GM23248 (cell line): ENCODE data around the gene TMIGD3. TPM values are rescaled to one million over a fixed set of nuclear protein-coding genes. Genes with fewer than 3 reads are reported as not detected.

Experiments
- DNase-seq: peaks from one replicate; pipeline ENCODE4 v3.0.0-alpha.2; 2015
- H2AFZ ChIP-seq: fragments of 200-600 bp; sonication (generic); 2 replicates; pipeline ENCODE4 v1.6.1; 2016; ENCODE audit warnings: antibody characterized with exemption
- H3F3A ChIP-seq: fragments of 200-600 bp; sonication (generic); 2 replicates; pipeline ENCODE4 v1.6.1; 2016; ENCODE audit warnings: mild to moderate bottlenecking, antibody characterized with exemption, mixed run types; ENCODE audit not compliant: insufficient read depth
- H3K27ac ChIP-seq: fragments of 200-600 bp; sonication (generic); 2 replicates; pipeline ENCODE4 v1.5.1; 2016; ENCODE audit warnings: mild to moderate bottlenecking
- H3K27me3 ChIP-seq: fragments of 200-600 bp; sonication (generic); replicated peaks from 2 replicates; pipeline ENCODE4 v1.6.1; 2016; ENCODE audit warnings: mild to moderate bottlenecking; ENCODE audit not compliant: insufficient read depth
- H3K36me3 ChIP-seq: fragments of 200-600 bp; sonication (generic); 2 replicates; pipeline ENCODE4 v1.6.1; 2016; ENCODE audit warnings: low read depth, mild to moderate bottlenecking
- H3K4me1 ChIP-seq: fragments of 200-600 bp; sonication (generic); 2 replicates; pipeline ENCODE4 v1.6.1; 2016; ENCODE audit warnings: mild to moderate bottlenecking; ENCODE audit not compliant: insufficient read depth
- H3K4me2 ChIP-seq: fragments of 200-600 bp; sonication (generic); one replicate; pipeline ENCODE4 v1.6.1; 2016; ENCODE audit warnings: mild to moderate bottlenecking; ENCODE audit not compliant: unreplicated experiment
- H3K4me3 ChIP-seq: fragments of 200-600 bp; sonication (generic); 2 replicates; pipeline ENCODE4 v1.5.1; 2016; ENCODE audit warnings: mild to moderate bottlenecking
- H3K79me2 ChIP-seq: fragments of 200-600 bp; sonication (generic); 2 replicates; pipeline ENCODE4 v1.6.1; 2016; ENCODE audit warnings: mild to moderate bottlenecking; ENCODE audit not compliant: insufficient read depth
- H3K9ac ChIP-seq: fragments of 200-600 bp; sonication (generic); 2 replicates; pipeline ENCODE4 v1.6.1; 2016; ENCODE audit warnings: mild to moderate bottlenecking
- H3K9me2 ChIP-seq: fragments of 200-600 bp; sonication (generic); 2 replicates; pipeline ENCODE4 v1.6.1; 2016; ENCODE audit warnings: mixed run types, mild to moderate bottlenecking, moderate library complexity; ENCODE audit not compliant: insufficient read depth
- H3K9me3 ChIP-seq: fragments of 200-600 bp; sonication (generic); one replicate; pipeline ENCODE4 v1.6.1; 2017; ENCODE audit warnings: low read depth
- H4K20me1 ChIP-seq: fragments of 200-600 bp; sonication (generic); 2 replicates; pipeline ENCODE4 v1.6.0; 2016; ENCODE audit not compliant: insufficient read depth
- EZH2 ChIP-seq: fragments of 200-600 bp; sonication (generic); IDR thresholded peaks from 2 replicates; pipeline ENCODE4 v1.6.1; 2018; ENCODE audit warnings: antibody characterized with exemption, mild to moderate bottlenecking; ENCODE audit not compliant: insufficient read depth, poor library complexity, severe bottlenecking
- EZH2phosphoT487 ChIP-seq: fragments of 200-600 bp; sonication (generic); IDR thresholded peaks from 2 replicates; pipeline ENCODE4 v1.6.1; 2018; ENCODE audit warnings: antibody characterized with exemption, moderate library complexity, mild to moderate bottlenecking, low read depth; ENCODE audit not compliant: insufficient read depth
- WGBS, 2 experiments: methylation state at CpG; one replicate each; pipeline ENCODE4 v1.1.6; 2015 to 2017; ENCODE audit warnings: low lambda C conversion rate in 2 of 2, low coverage in 1 of 2; ENCODE audit errors: missing lambda C conversion rate in 2 of 2; 5-methylcytosine and 5-hydroxymethylcytosine counted together
- in situ Hi-C: fragments of 300-500 bp; cut with MboI; formaldehyde crosslinking; loops from 2 replicates; pipeline ENCODE4 v1.15.0; 2020
- polyA plus RNA-seq: library from polyadenylated mRNA; unstranded; fragments of >200 nt; fragmentation: Nextera tagmentation; extraction: Ambion mirVana; gene quantifications from 2 replicates; pipeline ENCODE4 v1.2.1, GENCODE V29; 2016
- total RNA-seq: library from RNA; depleted of rRNA; stranded (reverse); fragments of >200 nt; shearing (Covaris generic); gene quantifications from 2 replicates; pipeline ENCODE4 v1.2.3, GENCODE V29; 2014

Gene TMIGD3
- total and polyA plus RNA-seq, 2 experiments from 2014 or later: not detected

DNA sequence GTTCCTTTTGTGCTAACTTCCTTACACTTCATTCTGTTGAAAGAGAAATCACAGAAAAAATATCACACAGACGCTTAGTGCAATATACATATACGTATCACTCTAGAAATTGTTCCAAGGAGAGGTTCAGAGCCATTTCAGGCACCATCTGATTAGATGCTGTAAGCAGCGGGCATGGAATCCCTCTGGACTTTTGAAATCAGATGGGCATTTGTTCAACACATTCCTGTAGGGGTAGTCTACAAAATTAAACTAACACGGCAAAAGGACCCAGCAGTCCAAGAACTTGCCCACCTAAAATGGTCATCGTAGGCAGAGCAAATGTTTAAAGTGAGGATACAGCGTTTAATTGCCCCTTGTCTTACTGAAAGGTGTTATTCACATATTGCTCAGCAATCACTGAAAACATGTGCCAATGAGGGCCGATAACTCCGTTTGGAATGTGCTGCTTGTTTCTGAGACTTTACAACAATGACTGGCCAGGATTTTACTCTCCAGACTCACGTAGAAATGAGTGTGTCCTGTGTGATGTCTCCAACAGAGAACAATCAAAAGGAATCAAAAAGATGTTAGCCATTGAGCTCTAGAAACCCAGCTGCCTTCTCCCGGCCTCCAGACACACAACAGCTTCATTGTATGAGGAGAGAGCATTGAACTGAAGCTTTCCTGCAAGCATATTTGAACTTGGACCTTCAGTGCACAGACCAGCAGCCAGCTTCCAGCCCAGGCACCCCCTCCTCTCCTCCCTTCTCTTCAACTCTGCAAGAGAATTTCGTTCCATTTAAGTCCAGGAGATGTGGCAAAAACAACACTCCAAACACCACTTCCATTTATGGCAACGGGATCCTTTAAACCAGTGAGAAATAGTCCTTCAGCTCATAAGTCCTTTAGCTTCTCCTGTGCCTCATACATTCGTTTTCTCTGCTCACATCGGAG lies 32.1 kb upstream of the TMIGD3 start:
- in situ Hi-C loops: no loop called here
- Histone ChIP-seq H3K27me3 (no peaks in the 10 kb centered on the region), H3K4me2 (no peak overlapping the region), H3K4me3 (no peak overlapping the region), H3K9ac (no peak overlapping the region), H4K20me1 (no peaks in the 10 kb centered on the region), H3K79me2 (no peaks in the 10 kb centered on the region), H3F3A (no peaks in the 10 kb centered on the region; the same call in 1 of the 2 replicates), H2AFZ (no peak overlapping the region), H3K9me2 (no peaks in the 10 kb centered on the region), H3K4me1 (peaks cover 17% of the 10 kb centered on the region), H3K36me3 (no peaks in the 10 kb centered on the region), H3K9me3 (no peaks in the 10 kb centered on the region), H3K27ac (no peak overlapping the region)
- peak; percentile 30 for DNase-seq
- 56 to 58% methylated on average over 14 of the region's 14 CpGs for WGBS, 2 experiments
- TF ChIP-seq EZH2 (no peak), EZH2phosphoT487 (no peak)

GRCh38 chr1:111520053-111520452 lies 16.6 kb upstream of the TMIGD3 start:
- no peaks in the 10 kb centered on the region for H3K9me3 ChIP-seq
- 53 to 55% methylated on average over 3 of the region's 3 CpGs for WGBS, 2 experiments
- H3K36me3 ChIP-seq: no peaks in the 10 kb centered on the region
- no peaks in the 10 kb centered on the region for H3K4me1 ChIP-seq
- no peaks in the 10 kb centered on the region for H3K27me3 ChIP-seq
- H3K4me2 ChIP-seq: no peak overlapping the region
- no peak for TF ChIP-seq EZH2
- TF ChIP-seq EZH2phosphoT487: no peak
- in situ Hi-C loops: no loop called here
- no peaks in the 10 kb centered on the region for H3K9me2 ChIP-seq
- no peak overlapping the region for H3K27ac ChIP-seq
- H3K4me3 ChIP-seq: no peak overlapping the region
- H4K20me1 ChIP-seq: no peaks in the 10 kb centered on the region
- no peak overlapping the region for H3K9ac ChIP-seq
- no peak overlapping the region for H2AFZ ChIP-seq
- H3F3A ChIP-seq: no peaks in the 10 kb centered on the region
- H3K79me2 ChIP-seq: no peaks in the 10 kb centered on the region
- no peak for DNase-seq

DNA sequence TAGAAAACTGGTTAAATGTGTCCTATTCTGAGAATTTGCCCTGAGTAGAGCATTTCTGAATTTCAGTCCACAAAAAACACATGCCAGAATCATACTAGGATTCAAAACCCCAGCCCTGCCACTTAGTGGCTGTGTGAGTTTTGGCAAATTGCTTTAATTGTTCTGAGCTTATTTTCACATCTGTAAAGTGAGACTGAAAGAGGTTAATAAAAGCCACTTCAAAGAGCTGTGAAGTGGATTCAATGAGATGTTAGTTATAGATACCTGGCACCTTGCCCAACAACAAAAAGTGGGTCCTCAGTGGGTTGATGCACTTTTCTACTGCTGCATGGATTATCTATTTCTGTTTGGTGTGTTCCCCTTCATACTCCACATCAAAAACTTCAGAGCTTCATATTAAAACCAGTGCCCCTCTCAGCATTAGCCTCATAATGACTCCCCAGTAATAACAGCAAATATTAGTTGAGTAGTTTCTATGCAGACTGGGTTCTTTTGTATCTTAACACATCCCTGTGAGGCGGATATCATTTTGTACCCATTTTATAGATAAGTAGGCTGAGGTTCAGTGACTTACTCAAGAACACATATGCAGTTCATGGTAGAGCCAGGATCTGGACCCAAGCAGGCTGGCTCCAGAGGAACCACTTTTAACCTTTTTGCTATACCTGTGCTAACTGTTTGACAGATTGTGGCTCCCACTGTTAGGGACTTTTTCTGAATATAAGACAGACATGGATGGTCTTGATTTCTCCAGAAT lies 14.2 kb upstream of the TMIGD3 start:
- no peaks in the 10 kb centered on the region for H3K9me2 ChIP-seq
- no peak overlapping the region for H3K27ac ChIP-seq
- no peak for DNase-seq
- no peak overlapping the region for H3K4me2 ChIP-seq
- TF ChIP-seq EZH2phosphoT487: no peak
- no peaks in the 10 kb centered on the region for H3K36me3 ChIP-seq
- no peaks in the 10 kb centered on the region for H3K9me3 ChIP-seq
- WGBS, 2 experiments: 85 to 90% methylated on average over 1 of the region's 1 CpG
- H4K20me1 ChIP-seq: no peaks in the 10 kb centered on the region
- no peak overlapping the region for H3K9ac ChIP-seq
- H3K4me3 ChIP-seq: no peak overlapping the region
- H3K79me2 ChIP-seq: no peaks in the 10 kb centered on the region
- no peak overlapping the region for H2AFZ ChIP-seq
- no peaks in the 10 kb centered on the region for H3F3A ChIP-seq
- H3K4me1 ChIP-seq: no peaks in the 10 kb centered on the region
- H3K27me3 ChIP-seq: no peaks in the 10 kb centered on the region
- in situ Hi-C loops: no loop called here

GRCh38 chr1:111516005-111516535 lies 12.6 kb upstream of the TMIGD3 start:
- H2AFZ ChIP-seq: peak overlapping the region; percentile 77

More at GRCh38 chr1:111516005-111516535, 12.6 kb upstream of the TMIGD3 start:
- WGBS, 2 experiments: 18 to 24% methylated on average over 13 of the region's 13 CpGs
- Histone ChIP-seq H4K20me1 (no peaks in the 10 kb centered on the region), H3K9me3 (no peaks in the 10 kb centered on the region), H3K79me2 (no peaks in the 10 kb centered on the region), H3K4me3 (peak overlapping the region; percentile 58), H3K9me2 (no peaks in the 10 kb centered on the region), H3F3A (no peaks in the 10 kb centered on the region), H3K36me3 (no peaks in the 10 kb centered on the region), H3K27me3 (no peaks in the 10 kb centered on the region), H3K27ac (no peak overlapping the region), H3K9ac (peak overlapping the region; percentile 28; the same call in 1 of the 2 replicates), H3K4me1 (no peaks in the 10 kb centered on the region), H3K4me2 (peak overlapping the region; percentile 71)
- TF ChIP-seq EZH2: no peak
- TF ChIP-seq EZH2phosphoT487: no peak
- peak; percentile 74 for DNase-seq
- in situ Hi-C loops: no loop called here
